GM19452 (cell line): ENCODE results near the gene PBX4.
"Not testable (repeated sequence)": the region's sequence is repeated elsewhere in the genome, so short reads cannot be mapped to it uniquely, and the experiment has no call there.

Experiments
- ATAC-seq: cut with Tn5 transposase; IDR thresholded peaks from one replicate; pipeline ENCODE4 v1.9.1; 2021; ENCODE audit not compliant: unreplicated experiment

Gene PBX4

GRCh38 chr19:19627621-19628500 is 9.4 kb upstream of the PBX4 start, which contains the start of gene LPAR2:
LPAR2 (minus strand) TSS chr19:19628220; CDS start chr19:19627275, 945 bp downstream.
- ATAC-seq, result peak; percentile 62

- no peak for ATAC-seq
Observed at GRCh38 chr19:19626516-19627472, 8.3 kb upstream of the PBX4 start.

GRCh38 chr19:19624032-19624570 is 5.6 kb upstream of the PBX4 start:
- no peak for ATAC-seq

GRCh38 chr19:19623383-19623782 is 4.9 kb upstream of the PBX4 start:
- ATAC-seq, result no peak

GRCh38 chr19:19619849-19620210 is 1.3 kb upstream of the PBX4 start:
- ATAC-seq, result no peak

GRCh38 chr19:19619181-19619848 is 828 bp upstream of the PBX4 start:
- no peak for ATAC-seq

GRCh38 chr19:19615086-19615485 is 3.4 kb downstream of the PBX4 start:
- ATAC-seq, result no peak

GRCh38 chr19:19613506-19613905 is 5.0 kb downstream of the PBX4 start:
- ATAC-seq, result no peak

GRCh38 chr19:19610376-19611202 is 7.9 kb downstream of the PBX4 start:
- ATAC-seq, result no peak

GRCh38 chr19:19606686-19607085 is 11.8 kb downstream of the PBX4 start:
- not testable (repeated sequence) for ATAC-seq

- ATAC-seq, result no peak
Observed at GRCh38 chr19:19606021-19606420, 12.5 kb downstream of the PBX4 start.

- ATAC-seq, result no peak
Observed at GRCh38 chr19:19602713-19603324, 15.7 kb downstream of the PBX4 start.

- ATAC-seq, result no peak
Observed at GRCh38 chr19:19602136-19602712, 16.3 kb downstream of the PBX4 start.

- no peak for ATAC-seq
Observed at GRCh38 chr19:19600793-19601330, 17.6 kb downstream of the PBX4 start.

GRCh38 chr19:19598728-19599451 is 19.6 kb downstream of the PBX4 start:
- peak; percentile 33 for ATAC-seq

GRCh38 chr19:19597809-19598306 is 20.6 kb downstream of the PBX4 start:
- ATAC-seq, result peak; percentile 74

GRCh38 chr19:19595171-19595701 is 23.3 kb downstream of the PBX4 start:
- no peak for ATAC-seq

GRCh38 chr19:19594381-19594780 is 24.1 kb downstream of the PBX4 start:
- ATAC-seq, result no peak
